ENCODE measurements around the gene KCNQ5. TPM values are rescaled to one million over a fixed set of nuclear protein-coding genes. Genes with fewer than 3 reads are reported as not detected.

KCNQ5 gene
- total RNA-seq, 1 experiment from 2014 or later, result 9.4 TPM

- Histone ChIP-seq H3K36me3 (ENCODE audit: control insufficient read depth, insufficient read depth, low read length) (no peaks in the 10 kb centered on the region), H3K4me3 (ENCODE audit: low read depth in 2 of 2, low read length in 2 of 2) (no peak overlapping the region), H3K27me3 (ENCODE audit: control insufficient read depth, insufficient read depth, low read length) (no peaks in the 10 kb centered on the region), H3K27ac (ENCODE audit: low read length) (no peak overlapping the region), H3K9me3 (ENCODE audit: control insufficient read depth, insufficient read depth, low read depth, low read length) (no peaks in the 10 kb centered on the region), H3K4me1 (ENCODE audit: control insufficient read depth, insufficient read depth, low read length) (no peaks in the 10 kb centered on the region)
- ATAC-seq (no peak), DNase-seq (ENCODE audit: low read depth, low spot score) (no peak)
- intact Hi-C loops (cut with micrococcal nuclease; ENCODE audit: unreplicated experiment), result no loop called here
- in situ Hi-C loops (cut with HindIII; ENCODE audit: low pct_unique_long_range_greater_than_20kb, low sequenced_read_pairs), result loop anchor here (10.0 kb wide), 1 partner anchor 104 kb away; no protein-coding TSS in a partner anchor
- no peak for TF ChIP-seq POLR2AphosphoS5 (IDR thresholded peaks at IDR 0.05; ENCODE audit: low read depth, low read length)
- TF ChIP-seq TCF7L2 (IDR thresholded peaks at IDR 0.05; ENCODE audit: low read depth, low read length), result no peak
- no peak for TF ChIP-seq REST (IDR thresholded peaks at IDR 0.05; ENCODE audit: insufficient read depth in 1 of 2, low read depth in 2 of 2, low read length in 1 of 2)
- no peak for TF ChIP-seq SIN3A (IDR thresholded peaks at IDR 0.05; ENCODE audit: borderline replicate concordance, insufficient read depth, low read depth, low read length)
- no peak for TF ChIP-seq CTCF (IDR thresholded peaks at IDR 0.05)
- ChIA-PET POLR2A (no interaction called here), CTCF (no interaction called here)
- no TSS peak for BruUV-seq (replicated peaks)
These were observed 137.0 kb downstream of the KCNQ5 start for GRCh38 chr6:72758901-72759300.

- Histone ChIP-seq H3K9me3 (ENCODE audit: control insufficient read depth, insufficient read depth, low read depth, low read length) (no peaks in the 10 kb centered on the region), H3K4me3 (ENCODE audit: low read depth in 2 of 2, low read length in 2 of 2) (no peak overlapping the region), H3K36me3 (ENCODE audit: control insufficient read depth, insufficient read depth, low read length) (no peaks in the 10 kb centered on the region), H3K27me3 (ENCODE audit: control insufficient read depth, insufficient read depth, low read length) (no peaks in the 10 kb centered on the region), H3K4me1 (ENCODE audit: control insufficient read depth, insufficient read depth, low read length) (no peaks in the 10 kb centered on the region), H3K27ac (ENCODE audit: low read length) (no peak overlapping the region)
- intact Hi-C loops (cut with micrococcal nuclease; ENCODE audit: unreplicated experiment) (no loop called here), in situ Hi-C loops (cut with HindIII; ENCODE audit: low pct_unique_long_range_greater_than_20kb, low sequenced_read_pairs) (no loop called here)
- BruUV-seq (replicated peaks), result no TSS peak
- TF ChIP-seq REST (IDR thresholded peaks at IDR 0.05; ENCODE audit: insufficient read depth in 1 of 2, low read depth in 2 of 2, low read length in 1 of 2), result no peak
- TF ChIP-seq CTCF (IDR thresholded peaks at IDR 0.05), result no peak
- no peak for TF ChIP-seq SIN3A (IDR thresholded peaks at IDR 0.05; ENCODE audit: borderline replicate concordance, insufficient read depth, low read depth, low read length)
- TF ChIP-seq TCF7L2 (IDR thresholded peaks at IDR 0.05; ENCODE audit: low read depth, low read length), result no peak
- no peak for TF ChIP-seq POLR2AphosphoS5 (IDR thresholded peaks at IDR 0.05; ENCODE audit: low read depth, low read length)
- ChIA-PET CTCF (no interaction called here), POLR2A (interaction anchor here (0.6 kb wide), 1 partner anchor 16 kb away, joined by 4 read pairs; no protein-coding TSS in a partner anchor)
- ATAC-seq (no peak; the same call in 1 of the 2 replicates), DNase-seq (ENCODE audit: low read depth, low spot score) (no peak)
These were observed 138.4 kb downstream of the KCNQ5 start for GRCh38 chr6:72760114-72760793.

Measured in Panc1 (cell line).